WTC11 (cell line): ENCODE results near the gene PHKB.
"Not testable (repeated sequence)": the region's sequence is repeated elsewhere in the genome, so short reads cannot be mapped to it uniquely, and the experiment has no call there.

ENCODE experiments used
- CREB1 ChIP-seq: sonication (generic); formaldehyde crosslinking; IDR thresholded peaks from 2 replicates; pipeline ENCODE4 v1.8.0; 2023; ENCODE audit warnings: mild to moderate bottlenecking, missing genetic modification reagents
- FOXP1 ChIP-seq: sonication (generic); formaldehyde crosslinking; IDR thresholded peaks from 2 replicates; pipeline ENCODE4 v1.8.0; 2022; ENCODE audit warnings: missing genetic modification reagents, mild to moderate bottlenecking, moderate library complexity, borderline replicate concordance
- TF ChIP-seq, protein P1 (sequence below): fragments of 200-600 bp; IDR thresholded peaks from 2 replicates; pipeline ENCODE4 v1.8.0; 2022; ENCODE audit warnings: antibody characterized with exemption

DNA sequence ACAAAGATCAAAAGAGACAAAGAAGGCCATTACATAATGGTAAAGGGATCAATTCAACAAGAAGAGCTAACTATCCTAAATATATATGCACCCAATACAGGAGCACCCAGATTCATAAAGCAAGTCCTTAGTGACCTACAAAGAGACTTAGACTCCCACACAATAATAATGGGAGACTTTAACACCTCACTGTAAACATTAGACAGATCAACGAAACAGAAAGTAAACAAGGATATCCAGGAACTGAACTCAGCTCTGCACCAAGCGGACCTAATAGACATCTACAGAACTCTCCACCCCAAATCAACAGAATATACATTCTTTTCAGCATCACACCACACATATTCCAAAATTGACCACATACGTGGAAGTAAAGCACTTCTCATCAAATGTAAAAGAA, 21.1 kb upstream of the PHKB start:
- not testable (repeated sequence) for TF ChIP-seq FOXP1, CREB1 (CRISPR knock-in tag)
- TF ChIP-seq, protein P1, sequence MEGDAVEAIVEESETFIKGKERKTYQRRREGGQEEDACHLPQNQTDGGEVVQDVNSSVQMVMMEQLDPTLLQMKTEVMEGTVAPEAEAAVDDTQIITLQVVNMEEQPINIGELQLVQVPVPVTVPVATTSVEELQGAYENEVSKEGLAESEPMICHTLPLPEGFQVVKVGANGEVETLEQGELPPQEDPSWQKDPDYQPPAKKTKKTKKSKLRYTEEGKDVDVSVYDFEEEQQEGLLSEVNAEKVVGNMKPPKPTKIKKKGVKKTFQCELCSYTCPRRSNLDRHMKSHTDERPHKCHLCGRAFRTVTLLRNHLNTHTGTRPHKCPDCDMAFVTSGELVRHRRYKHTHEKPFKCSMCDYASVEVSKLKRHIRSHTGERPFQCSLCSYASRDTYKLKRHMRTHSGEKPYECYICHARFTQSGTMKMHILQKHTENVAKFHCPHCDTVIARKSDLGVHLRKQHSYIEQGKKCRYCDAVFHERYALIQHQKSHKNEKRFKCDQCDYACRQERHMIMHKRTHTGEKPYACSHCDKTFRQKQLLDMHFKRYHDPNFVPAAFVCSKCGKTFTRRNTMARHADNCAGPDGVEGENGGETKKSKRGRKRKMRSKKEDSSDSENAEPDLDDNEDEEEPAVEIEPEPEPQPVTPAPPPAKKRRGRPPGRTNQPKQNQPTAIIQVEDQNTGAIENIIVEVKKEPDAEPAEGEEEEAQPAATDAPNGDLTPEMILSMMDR, result not testable (repeated sequence)
